Mucosa of rectum (tissue), 2 donors: ENCODE measurements around the gene GSTA3.
"Not testable (repeated sequence)": the region's sequence is repeated elsewhere in the genome, so short reads cannot be mapped to it uniquely, and the experiment has no call there.

Experiments used
- H3K27ac ChIP-seq, 2 donors: one replicate each; pipeline ENCODE4 v1.7.0; 2013; ENCODE audit warnings: inconsistent platforms in 2 of 2, low read depth in 2 of 2, low read length in 2 of 2
- H3K27me3 ChIP-seq, 2 donors: one replicate each; pipeline ENCODE4 v1.7.0; 2013; ENCODE audit warnings: low read length in 2 of 2; ENCODE audit not compliant: control insufficient read depth in 2 of 2, insufficient read depth in 2 of 2
- H3K36me3 ChIP-seq, 2 donors: one replicate each; pipeline ENCODE4 v1.7.0; 2013; ENCODE audit warnings: low read length in 2 of 2; ENCODE audit not compliant: control insufficient read depth in 2 of 2, insufficient read depth in 2 of 2
- H3K4me1 ChIP-seq, 2 donors: one replicate each; pipeline ENCODE4 v1.7.0; 2013; ENCODE audit warnings: low read length in 2 of 2, mild to moderate bottlenecking in 1 of 2; ENCODE audit not compliant: control insufficient read depth in 2 of 2, insufficient read depth in 2 of 2
- H3K4me3 ChIP-seq, 2 donors: one replicate each; pipeline ENCODE4 v1.7.0; 2013; ENCODE audit warnings: low read length in 2 of 2
- H3K9ac ChIP-seq, 2 donors: one replicate each; pipeline ENCODE4 v1.7.0; 2013; ENCODE audit warnings: low read length in 2 of 2, low read depth in 1 of 2, mild to moderate bottlenecking in 1 of 2
- H3K9me3 ChIP-seq, 2 donors: one replicate each; pipeline ENCODE4 v1.7.0; 2013; ENCODE audit warnings: low read length in 2 of 2; ENCODE audit not compliant: control insufficient read depth in 2 of 2
- donor health status: healthy.
- donor health status: Normal muscosa, but diverticular disease.

The GSTA3 gene

GRCh38 chr6:52909531-52909930 is at the start of gene GSTA3:
TSS of gene GSTA3 (minus strand) at chr6:52909698. CDS start at chr6:52905834, 3,864 bp downstream.
- H3K36me3 ChIP-seq: no peaks in the 10 kb centered on the region

GRCh38 chr6:52958546-52959255 is 49.2 kb upstream of the GSTA3 start:
- Histone ChIP-seq H3K27ac (no peak overlapping the region), H3K9me3 (no peaks in the 10 kb centered on the region), H3K4me1 (no peaks in the 10 kb centered on the region), H3K4me3 (no peak overlapping the region), H3K9ac (no peak overlapping the region), H3K27me3 (no peaks in the 10 kb centered on the region), H3K36me3 (no peaks in the 10 kb centered on the region)

More at GRCh38 chr6:52909531-52909930, at the start of gene GSTA3:
- Histone ChIP-seq H3K27ac (no peak within 1 kb of the TSS), H3K4me3 (no peak within 1 kb of the TSS), H3K9me3 (no peaks in the 10 kb centered on the region), H3K4me1 (no peaks in the 10 kb centered on the region), H3K9ac (no peak within 1 kb of the TSS), H3K27me3 (no peaks in the 10 kb centered on the region)

GRCh38 chr6:52955871-52956270 is 46.4 kb upstream of the GSTA3 start:
- H3K36me3 ChIP-seq: no peaks in the 10 kb centered on the region
- no peaks in the 10 kb centered on the region for H3K4me1 ChIP-seq
- H3K4me3 ChIP-seq: no peak overlapping the region
- H3K9me3 ChIP-seq: no peaks in the 10 kb centered on the region
- H3K27ac ChIP-seq: no peak overlapping the region
- H3K27me3 ChIP-seq: no peaks in the 10 kb centered on the region
- H3K9ac ChIP-seq: no peak overlapping the region

GRCh38 chr6:52953911-52954839 is 44.7 kb upstream of the GSTA3 start:
- no peak overlapping the region for H3K4me3 ChIP-seq
- H3K36me3 ChIP-seq: no peaks in the 10 kb centered on the region
- H3K4me1 ChIP-seq: no peaks in the 10 kb centered on the region
- H3K27me3 ChIP-seq: no peaks in the 10 kb centered on the region
- no peak overlapping the region for H3K27ac ChIP-seq
- H3K9me3 ChIP-seq: no peaks in the 10 kb centered on the region
- no peak overlapping the region for H3K9ac ChIP-seq

- H3K9ac ChIP-seq: no peak overlapping the region
- H3K27me3 ChIP-seq: no peaks in the 10 kb centered on the region
- H3K36me3 ChIP-seq: no peaks in the 10 kb centered on the region
- no peak overlapping the region for H3K27ac ChIP-seq
- no peaks in the 10 kb centered on the region for H3K9me3 ChIP-seq
- H3K4me1 ChIP-seq: no peaks in the 10 kb centered on the region
- no peak overlapping the region for H3K4me3 ChIP-seq
Measured at GRCh38 chr6:52946306-52946705, 36.8 kb upstream of the GSTA3 start.

GRCh38 chr6:52942821-52943220 is 33.3 kb upstream of the GSTA3 start:
- not testable (repeated sequence) for H3K9ac ChIP-seq, H3K36me3 ChIP-seq, H3K4me3 ChIP-seq, H3K9me3 ChIP-seq, H3K4me1 ChIP-seq, H3K27me3 ChIP-seq, H3K27ac ChIP-seq

- no peak overlapping the region for H3K9ac ChIP-seq
- no peaks in the 10 kb centered on the region for H3K9me3 ChIP-seq
Measured at GRCh38 chr6:52942221-52942620, 32.7 kb upstream of the GSTA3 start.

GRCh38 chr6:52937908-52938307 is 28.4 kb upstream of the GSTA3 start:
- H3K9me3 ChIP-seq: no peaks in the 10 kb centered on the region
- no peaks in the 10 kb centered on the region for H3K36me3 ChIP-seq
- H3K27me3 ChIP-seq: no peaks in the 10 kb centered on the region
- H3K4me3 ChIP-seq: no peak overlapping the region
- H3K4me1 ChIP-seq: no peaks in the 10 kb centered on the region
- H3K27ac ChIP-seq: no peak overlapping the region
- H3K9ac ChIP-seq: no peak overlapping the region

More at GRCh38 chr6:52942221-52942620, 32.7 kb upstream of the GSTA3 start:
- H3K36me3 ChIP-seq: no peaks in the 10 kb centered on the region
- no peaks in the 10 kb centered on the region for H3K27me3 ChIP-seq
- H3K4me1 ChIP-seq: no peaks in the 10 kb centered on the region
- no peak overlapping the region for H3K4me3 ChIP-seq
- H3K27ac ChIP-seq: no peak overlapping the region

- Histone ChIP-seq H3K27me3 (no peaks in the 10 kb centered on the region), H3K36me3 (no peaks in the 10 kb centered on the region), H3K9ac (no peak overlapping the region), H3K27ac (no peak overlapping the region), H3K4me1 (no peaks in the 10 kb centered on the region), H3K4me3 (no peak overlapping the region), H3K9me3 (no peaks in the 10 kb centered on the region)
Measured at GRCh38 chr6:52933778-52934177, 24.3 kb upstream of the GSTA3 start.

- no peak overlapping the region for H3K9ac ChIP-seq
- no peak overlapping the region for H3K27ac ChIP-seq
- H3K4me3 ChIP-seq: no peak overlapping the region
- no peaks in the 10 kb centered on the region for H3K4me1 ChIP-seq
- H3K27me3 ChIP-seq: no peaks in the 10 kb centered on the region
- H3K9me3 ChIP-seq: no peaks in the 10 kb centered on the region
- H3K36me3 ChIP-seq: no peaks in the 10 kb centered on the region
Measured at GRCh38 chr6:52931351-52931750, 21.9 kb upstream of the GSTA3 start.
